IMR-90 (cell line): Measurements from ENCODE around the gene GRM8.

ENCODE experiments used
- BHLHE40 ChIP-seq: fragments of 150-350 bp; IDR thresholded peaks from 2 replicates; pipeline ENCODE4 v1.6.1; 2016; ENCODE audit warnings: mild to moderate bottlenecking, low read depth, low read length
- CEBPB ChIP-seq: IDR thresholded peaks from 2 replicates; pipeline ENCODE4 v1.6.1; 2012; ENCODE audit warnings: low read depth, low read length, improper control_type of control experiment
- CHD1 ChIP-seq: IDR thresholded peaks from 2 replicates; pipeline ENCODE4 v1.6.1; 2012; ENCODE audit warnings: low read depth, low read length, improper control_type of control experiment
- FOS ChIP-seq: fragments of 150-350 bp; IDR thresholded peaks from 2 replicates; pipeline ENCODE4 v1.6.1; 2016; ENCODE audit warnings: low read depth, low read length
- MAFK ChIP-seq: IDR thresholded peaks from 2 replicates; pipeline ENCODE4 v1.6.1; 2012; ENCODE audit warnings: low read depth, low read length, improper control_type of control experiment
- MAZ ChIP-seq: IDR thresholded peaks from 2 replicates; pipeline ENCODE4 v1.6.1; 2012; ENCODE audit warnings: low read depth, mild to moderate bottlenecking, low read length, improper control_type of control experiment, moderate library complexity, borderline replicate concordance
- MXI1 ChIP-seq: IDR thresholded peaks from 2 replicates; pipeline ENCODE4 v1.6.1; 2012; ENCODE audit warnings: low read depth, mild to moderate bottlenecking, low read length, moderate library complexity, borderline replicate concordance
- POLR2A ChIP-seq: IDR thresholded peaks from 2 replicates; pipeline ENCODE4 v1.6.1; 2012; ENCODE audit warnings: mild to moderate bottlenecking, low read depth, low read length
- RAD21 ChIP-seq: IDR thresholded peaks from 2 replicates; pipeline ENCODE4 v1.6.1; 2012; ENCODE audit warnings: low read length, improper control_type of control experiment
- RCOR1 ChIP-seq: IDR thresholded peaks from 2 replicates; pipeline ENCODE4 v1.6.1; 2012; ENCODE audit warnings: mild to moderate bottlenecking, low read length, improper control_type of control experiment; ENCODE audit not compliant: insufficient replicate concordance
- RFX5 ChIP-seq: IDR thresholded peaks from 2 replicates; pipeline ENCODE4 v1.8.0; 2012; ENCODE audit warnings: low read depth, mild to moderate bottlenecking, low read length, moderate library complexity
- SMC3 ChIP-seq: fragments of 150-350 bp; IDR thresholded peaks from 2 replicates; pipeline ENCODE4 v1.6.1; 2016; ENCODE audit warnings: low read depth, mild to moderate bottlenecking, antibody characterized with exemption, low read length, moderate library complexity
- TF ChIP-seq, protein P1 (sequence below): conservative IDR thresholded peaks from 2 replicates; pipeline ENCODE4 v1.5.1; 2012; ENCODE audit warnings: mild to moderate bottlenecking, low read depth, low read length, improper control_type of control experiment
- TF ChIP-seq, protein P2 (sequence below): fragments of 150-350 bp; IDR thresholded peaks from 2 replicates; pipeline ENCODE4 v1.6.1; 2016; ENCODE audit warnings: low read depth, mild to moderate bottlenecking, low read length, moderate library complexity, borderline replicate concordance

DNA sequence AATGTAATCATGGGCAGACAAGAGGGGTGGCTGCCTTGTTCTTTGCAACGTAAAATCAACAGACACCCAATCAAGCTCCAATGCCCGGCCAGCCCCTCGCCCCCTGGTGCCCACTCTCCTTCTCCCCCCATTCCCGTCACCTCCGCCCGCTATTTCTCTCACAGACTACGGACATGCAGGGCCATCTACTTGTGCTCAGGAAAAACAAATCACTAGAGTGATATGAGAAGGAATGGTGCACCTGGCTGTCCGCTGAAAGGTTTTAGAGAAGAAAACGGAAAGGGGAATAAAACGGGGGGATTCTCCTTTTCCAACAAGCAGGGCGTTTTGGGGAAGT, 396 bp downstream of the GRM8 start:
- TF ChIP-seq, protein P1, sequence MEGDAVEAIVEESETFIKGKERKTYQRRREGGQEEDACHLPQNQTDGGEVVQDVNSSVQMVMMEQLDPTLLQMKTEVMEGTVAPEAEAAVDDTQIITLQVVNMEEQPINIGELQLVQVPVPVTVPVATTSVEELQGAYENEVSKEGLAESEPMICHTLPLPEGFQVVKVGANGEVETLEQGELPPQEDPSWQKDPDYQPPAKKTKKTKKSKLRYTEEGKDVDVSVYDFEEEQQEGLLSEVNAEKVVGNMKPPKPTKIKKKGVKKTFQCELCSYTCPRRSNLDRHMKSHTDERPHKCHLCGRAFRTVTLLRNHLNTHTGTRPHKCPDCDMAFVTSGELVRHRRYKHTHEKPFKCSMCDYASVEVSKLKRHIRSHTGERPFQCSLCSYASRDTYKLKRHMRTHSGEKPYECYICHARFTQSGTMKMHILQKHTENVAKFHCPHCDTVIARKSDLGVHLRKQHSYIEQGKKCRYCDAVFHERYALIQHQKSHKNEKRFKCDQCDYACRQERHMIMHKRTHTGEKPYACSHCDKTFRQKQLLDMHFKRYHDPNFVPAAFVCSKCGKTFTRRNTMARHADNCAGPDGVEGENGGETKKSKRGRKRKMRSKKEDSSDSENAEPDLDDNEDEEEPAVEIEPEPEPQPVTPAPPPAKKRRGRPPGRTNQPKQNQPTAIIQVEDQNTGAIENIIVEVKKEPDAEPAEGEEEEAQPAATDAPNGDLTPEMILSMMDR: no peak
- TF ChIP-seq POLR2A (no peak), BHLHE40 (no peak), MAZ (no peak), RCOR1 (no peak), CEBPB (no peak), RFX5 (no peak), SMC3 (no peak), FOS (no peak), RAD21 (no peak), MXI1 (no peak), CHD1 (no peak), MAFK (no peak)
- TF ChIP-seq, protein P2, sequence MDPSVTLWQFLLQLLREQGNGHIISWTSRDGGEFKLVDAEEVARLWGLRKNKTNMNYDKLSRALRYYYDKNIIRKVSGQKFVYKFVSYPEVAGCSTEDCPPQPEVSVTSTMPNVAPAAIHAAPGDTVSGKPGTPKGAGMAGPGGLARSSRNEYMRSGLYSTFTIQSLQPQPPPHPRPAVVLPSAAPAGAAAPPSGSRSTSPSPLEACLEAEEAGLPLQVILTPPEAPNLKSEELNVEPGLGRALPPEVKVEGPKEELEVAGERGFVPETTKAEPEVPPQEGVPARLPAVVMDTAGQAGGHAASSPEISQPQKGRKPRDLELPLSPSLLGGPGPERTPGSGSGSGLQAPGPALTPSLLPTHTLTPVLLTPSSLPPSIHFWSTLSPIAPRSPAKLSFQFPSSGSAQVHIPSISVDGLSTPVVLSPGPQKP: no peak
